ENCODE measurements around the gene SMPD2. TPM values are rescaled to one million over a fixed set of nuclear protein-coding genes. Genes with fewer than 3 reads are reported as not detected.

Gene SMPD2
- total and polyA plus RNA-seq, 2 of the 4 experiments (the other 2 are of a cell fraction) = 7.7 to 9.0 TPM

GRCh38 chr6:109455437-109456110 lies 15.1 kb downstream of the SMPD2 start, which contains the start of gene MICAL1:
MICAL1 (minus strand) TSS chr6:109455772; CDS start chr6:109454196, 1,576 bp downstream.
- Histone ChIP-seq H4K8ac (ENCODE audit: low read depth in 2 of 2, low read length in 2 of 2) (peak within 1 kb of the TSS; percentile 95 to 97), H3K4me3 (ENCODE audit: insufficient read depth, low read depth, low read length) (peak within 1 kb of the TSS; percentile 98), H3K9me3 (ENCODE audit: control insufficient read depth, insufficient read depth, low read length) (no peaks in the 10 kb centered on the region), H3K4me1 (ENCODE audit: control insufficient read depth, insufficient read depth, low read length) (peaks cover 11% of the 10 kb centered on the region), H2AK5ac (ENCODE audit: low read depth, low read length) (peak within 1 kb of the TSS; percentile 88), H3K23ac (ENCODE audit: low read depth, low read length) (peak within 1 kb of the TSS; percentile 95), H3K27me3 (ENCODE audit: control insufficient read depth, insufficient read depth, low read length) (no peaks in the 10 kb centered on the region), H3K9me1 (ENCODE audit: insufficient read depth, low read length) (peaks cover 18% of the 10 kb centered on the region), H2AK9ac (replicated peaks; ENCODE audit: low read depth, low read length, poor library complexity) (peak within 1 kb of the TSS; percentile 99), H3K36me3 (ENCODE audit: control insufficient read depth, insufficient read depth, low read length) (peaks cover 21% of the 10 kb centered on the region), H2BK15ac (ENCODE audit: low read depth, low read length) (peak within 1 kb of the TSS; percentile 80; the same call in 2 of the 3 replicates), H3K4me2 (ENCODE audit: low read depth, low read length) (peak within 1 kb of the TSS; percentile 87), H2BK20ac (ENCODE audit: low read depth, low read length) (0 out of 2 replicates have a peak within 1 kb of the TSS, but pooled peaks have one; percentile 31), H3K79me1 (ENCODE audit: low read depth in 1 of 2, low read length in 2 of 2) (peaks cover 23 to 65% of the 10 kb centered on the region in 2 experiments), H4K20me1 (ENCODE audit: insufficient read depth, low read length) (no peaks in the 10 kb centered on the region; the same call in 1 of the 2 replicates), H2BK5ac (ENCODE audit: low read depth, low read length, poor library complexity, severe bottlenecking) (peak within 1 kb of the TSS; percentile 79), H3K18ac (ENCODE audit: low read depth, low read length) (peak within 1 kb of the TSS; percentile 25), H3K27ac (ENCODE audit: insufficient read depth, low read length) (peak within 1 kb of the TSS; percentile 87), H3K56ac (ENCODE audit: extremely low read depth, insufficient read depth, low read length) (peak within 1 kb of the TSS; percentile 85), H2BK120ac (ENCODE audit: low read depth, low read length) (peak within 1 kb of the TSS; percentile 52), H4K91ac (ENCODE audit: insufficient read depth, low read depth, low read length) (peak within 1 kb of the TSS; percentile 94), H4K5ac (ENCODE audit: low read depth, low read length) (peak within 1 kb of the TSS; percentile 70), H3K4ac (ENCODE audit: low read depth, low read length) (peak within 1 kb of the TSS; percentile 96), H2AFZ (replicated peaks; ENCODE audit: low read length, poor library complexity) (peak within 1 kb of the TSS; percentile 98), H3K9ac (ENCODE audit: low read depth, low read length) (peak within 1 kb of the TSS; percentile 94), H3K14ac (replicated peaks; ENCODE audit: low read depth, low read length) (peak within 1 kb of the TSS; percentile 99)
- intact Hi-C loops (cut with micrococcal nuclease) (no loop called here), dilution Hi-C loops (cut with HindIII; ENCODE audit: low sequenced_read_pairs, unreplicated experiment) (no loop called here), in situ Hi-C loops (cut with MboI; ENCODE audit: low sequenced_read_pairs) (no loop called here)
- BruUV-seq (replicated peaks) = no TSS peak
- DNase-seq (peak; percentile 24), ATAC-seq (ENCODE audit: low read depth) (peak; percentile 77)
- ChIA-PET CTCF (interaction anchor here (1.0 kb wide), 1 partner anchor 13 kb away, joined by 3 read pairs; no protein-coding TSS in a partner anchor), POLR2A (ENCODE audit: unreplicated experiment) (no interaction called here)
- WGBS, 2 experiments (ENCODE audit: extremely low coverage in 2 of 2, insufficient read length in 1 of 2) = 0% methylated on average over 2 of the region's 70 CpGs; no CpG with 5 or more reads in 1 of the 2 experiments
- no peak for TF ChIP-seq MAZ (IDR thresholded peaks at IDR 0.05; ENCODE audit: borderline replicate concordance, low read depth, low read length)
- no peak for TF ChIP-seq RAD21 (IDR thresholded peaks at IDR 0.05; ENCODE audit: low read length)
- no peak for TF ChIP-seq RFX5 (IDR thresholded peaks at IDR 0.05; ENCODE audit: low read depth, low read length)
- 0 out of 2 replicates have a peak, but pooled peaks have one; percentile 16 for TF ChIP-seq MXI1 (IDR thresholded peaks at IDR 0.05; ENCODE audit: borderline replicate concordance, low read depth, low read length)
- no peak for TF ChIP-seq FOS (IDR thresholded peaks at IDR 0.05; ENCODE audit: low read depth, low read length)
- no peak for TF ChIP-seq NFE2L2 (IDR thresholded peaks at IDR 0.05; ENCODE audit: low read depth, low read length)
- TF ChIP-seq BHLHE40 (IDR thresholded peaks at IDR 0.05; ENCODE audit: low read depth, low read length) = no peak
- no peak for TF ChIP-seq MAFK (IDR thresholded peaks at IDR 0.05; ENCODE audit: low read depth, low read length)
- no peak for TF ChIP-seq CHD1 (IDR thresholded peaks at IDR 0.05; ENCODE audit: low read depth, low read length)
- TF ChIP-seq USF2 (IDR thresholded peaks at IDR 0.05; ENCODE audit: low read depth, low read length) = no peak
- TF ChIP-seq SMC3 (IDR thresholded peaks at IDR 0.05; ENCODE audit: low read depth, low read length) = no peak
- TF ChIP-seq CEBPB (IDR thresholded peaks at IDR 0.05; ENCODE audit: low read depth, low read length) = no peak
- peak; percentile 33 for TF ChIP-seq CTCF (conservative IDR thresholded peaks at IDR 0.05; ENCODE audit: low read depth, low read length)
- no peak for TF ChIP-seq RCOR1 (IDR thresholded peaks at IDR 0.05; ENCODE audit: insufficient replicate concordance, low read length)

Data from IMR-90 (cell line).